Esophagus muscularis mucosa (tissue), 4 donors: ENCODE results near the gene PLXNB1.

Experiments
- CTCF ChIP-seq, 3 experiments: fragments of 200-600 bp in 2 of 3; fragments of 450-650 bp in 1 of 3; sonication (generic) in 2 of 3; IDR thresholded peaks; one replicate each; pipeline ENCODE4 v1.5.1; 2017 to 2019; ENCODE audit warnings: antibody characterized with exemption in 3 of 3, mild to moderate bottlenecking in 2 of 3, moderate library complexity in 1 of 3
- EP300 ChIP-seq: sonication (generic); formaldehyde crosslinking; IDR thresholded peaks from one replicate; pipeline ENCODE4 v1.6.1; 2017; ENCODE audit warnings: antibody characterized with exemption
- POLR2A ChIP-seq: fragments of 450-650 bp; IDR thresholded peaks from one replicate; pipeline ENCODE4 v1.6.1; 2017; ENCODE audit warnings: antibody characterized with exemption, moderate library complexity, mild to moderate bottlenecking, low read depth
- POLR2AphosphoS5 ChIP-seq, 2 donors: sonication (generic); formaldehyde crosslinking; IDR thresholded peaks; one replicate each; pipeline ENCODE4 v1.6.1; 2017; ENCODE audit warnings: antibody characterized with exemption in 2 of 2

DNA sequence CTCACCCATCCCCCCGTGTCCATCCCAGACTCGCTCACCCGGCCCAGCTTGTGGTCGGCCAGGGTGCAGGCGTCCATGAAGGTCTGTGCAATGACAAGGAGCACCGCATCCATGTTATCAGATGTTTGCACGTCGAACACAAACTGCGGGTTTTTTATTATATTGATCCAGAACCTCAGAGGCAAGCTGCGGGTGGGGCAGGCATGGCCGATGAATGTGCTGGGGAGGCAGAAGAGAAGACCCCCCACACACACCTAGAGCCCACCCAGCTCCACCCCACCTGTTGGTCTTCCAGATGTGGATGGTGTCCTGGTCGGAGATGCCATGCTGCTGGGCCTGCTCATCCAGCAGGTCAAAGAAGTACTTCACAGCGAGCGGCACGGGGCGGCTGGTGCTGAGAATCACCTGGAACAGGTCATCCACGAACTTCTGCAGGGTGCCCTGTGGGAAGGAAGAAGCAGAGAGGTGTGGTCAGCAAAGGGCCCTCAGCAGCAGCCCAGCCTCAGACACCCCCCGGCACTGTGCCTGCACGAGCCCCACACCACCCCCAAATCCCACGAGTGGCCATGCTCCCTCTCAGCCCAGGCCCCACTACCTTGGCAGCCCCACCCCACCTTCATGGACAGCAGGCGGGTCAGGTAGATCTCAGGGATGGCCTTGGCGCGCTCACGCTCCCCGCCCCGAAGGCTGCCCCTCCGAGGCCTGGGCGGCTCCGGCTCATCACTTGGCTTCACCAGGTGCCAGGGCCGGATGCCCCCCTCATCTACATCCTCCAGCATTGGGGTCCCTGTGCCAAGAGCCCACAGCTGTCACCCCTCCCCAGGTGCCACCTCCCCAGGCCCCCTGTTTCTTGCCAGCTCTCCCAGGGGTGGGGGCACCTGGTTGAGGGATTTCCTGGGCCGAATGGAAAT lies 20.3 kb downstream of the PLXNB1 start:
- TF ChIP-seq CTCF (IDR thresholded peaks at IDR 0.05): no peak
- no peak for TF ChIP-seq POLR2A
- TF ChIP-seq EP300: no peak
- TF ChIP-seq POLR2AphosphoS5 (IDR thresholded peaks at IDR 0.05): no peak
